IPS-18c (cell line): ENCODE measurements around the gene MXRA8.
"Not testable (repeated sequence)": the region's sequence is repeated elsewhere in the genome, so short reads cannot be mapped to it uniquely, and the experiment has no call there.

Source experiments
- H3K4me3 ChIP-seq: 2 replicates; pipeline ENCODE4 v1.7.0; 2013; ENCODE audit warnings: low read depth, mild to moderate bottlenecking, low read length, moderate library complexity; ENCODE audit not compliant: insufficient read depth
- H3K9me3 ChIP-seq: one replicate; pipeline ENCODE4 v1.6.1; 2013; ENCODE audit warnings: mild to moderate bottlenecking, low read length, moderate library complexity; ENCODE audit not compliant: control insufficient read depth, insufficient read depth

MXRA8 gene, protein sequence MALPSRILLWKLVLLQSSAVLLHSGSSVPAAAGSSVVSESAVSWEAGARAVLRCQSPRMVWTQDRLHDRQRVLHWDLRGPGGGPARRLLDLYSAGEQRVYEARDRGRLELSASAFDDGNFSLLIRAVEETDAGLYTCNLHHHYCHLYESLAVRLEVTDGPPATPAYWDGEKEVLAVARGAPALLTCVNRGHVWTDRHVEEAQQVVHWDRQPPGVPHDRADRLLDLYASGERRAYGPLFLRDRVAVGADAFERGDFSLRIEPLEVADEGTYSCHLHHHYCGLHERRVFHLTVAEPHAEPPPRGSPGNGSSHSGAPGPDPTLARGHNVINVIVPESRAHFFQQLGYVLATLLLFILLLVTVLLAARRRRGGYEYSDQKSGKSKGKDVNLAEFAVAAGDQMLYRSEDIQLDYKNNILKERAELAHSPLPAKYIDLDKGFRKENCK

DNA sequence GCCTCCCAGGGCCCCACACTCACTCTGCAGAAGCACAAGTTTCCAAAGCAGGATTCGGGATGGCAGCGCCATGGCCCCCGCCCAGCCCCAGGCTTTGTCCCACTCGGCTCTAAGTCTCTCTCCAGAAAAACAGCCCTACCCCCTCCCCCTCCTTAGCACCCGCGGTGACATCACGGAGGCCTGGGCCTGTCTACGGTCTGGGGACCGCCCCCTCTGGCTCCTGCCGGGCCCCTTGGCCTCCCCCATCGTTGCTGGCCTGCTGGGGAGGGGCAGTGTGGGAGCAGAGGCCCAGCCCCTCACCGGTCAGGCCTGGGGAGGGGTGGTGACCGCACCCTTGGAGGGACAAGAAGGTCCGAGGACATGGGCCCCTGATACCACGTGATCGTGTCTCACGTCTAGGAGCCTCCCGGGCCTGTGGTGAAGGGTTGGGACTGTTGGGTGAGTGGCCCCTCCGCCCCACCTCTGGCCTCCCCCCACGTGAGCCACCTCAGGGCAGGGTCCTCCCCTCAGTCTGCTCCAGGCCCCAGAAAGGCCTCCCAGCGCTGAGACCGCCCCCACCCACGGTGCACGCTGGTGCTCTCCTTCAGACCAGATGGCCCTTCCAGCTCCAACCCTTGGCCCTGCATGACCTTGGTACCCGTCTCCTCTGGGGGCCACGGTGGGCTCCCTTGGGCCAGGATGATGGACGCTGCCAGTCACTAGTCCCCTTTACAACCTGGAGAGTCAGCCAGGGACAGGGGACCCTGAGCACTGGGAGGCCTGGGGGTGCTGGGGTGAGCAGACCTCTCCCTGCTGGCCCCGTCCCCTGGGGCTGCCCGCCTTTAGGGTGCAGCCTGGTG, at the start of gene MXRA8:
Gene MXRA8, minus strand, starts transcription at position 123 of the 839 bp plus-strand sequence. Its CDS starts 51 bp downstream, at position 72.
- H3K9me3 ChIP-seq: no peaks in the 10 kb centered on the region
- peak within 1 kb of the TSS; percentile 36 for H3K4me3 ChIP-seq

DNA sequence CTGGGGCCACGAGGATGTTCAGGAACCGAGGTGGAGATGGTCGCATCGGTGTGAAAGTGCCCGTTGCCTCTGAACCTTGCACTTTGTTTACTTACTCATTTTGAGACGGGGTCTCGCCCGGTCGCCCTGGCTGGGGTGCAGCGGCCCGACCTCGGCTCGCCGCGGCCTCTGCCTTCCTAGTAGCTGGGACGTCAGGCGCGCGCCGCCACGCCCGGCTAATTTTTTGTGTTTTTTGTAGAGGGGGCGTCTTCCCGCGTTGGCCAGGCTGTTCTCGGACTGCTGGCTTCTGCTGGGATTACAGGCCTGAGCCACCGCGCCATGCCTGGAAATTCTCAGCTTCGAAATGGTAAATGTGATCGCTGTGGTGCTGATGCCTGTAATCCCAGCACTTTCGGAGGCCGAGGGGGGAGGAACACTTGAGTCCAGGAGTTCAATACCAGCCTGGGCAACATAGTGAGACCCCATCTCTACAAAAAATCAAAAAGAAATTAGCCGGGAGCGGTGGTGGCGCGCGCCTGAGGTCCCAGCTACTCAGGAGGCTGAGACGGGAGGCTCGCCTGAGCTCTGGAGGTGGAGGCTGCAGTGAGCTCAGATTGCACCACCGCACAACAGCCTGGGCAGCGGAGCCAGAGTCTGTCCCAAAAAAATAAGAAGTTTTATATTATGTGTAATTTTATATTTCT, 49.4 kb upstream of the MXRA8 start:
- peak overlapping the region; percentile 95 for H3K4me3 ChIP-seq
- peaks cover 4% of the 10 kb centered on the region for H3K9me3 ChIP-seq

DNA sequence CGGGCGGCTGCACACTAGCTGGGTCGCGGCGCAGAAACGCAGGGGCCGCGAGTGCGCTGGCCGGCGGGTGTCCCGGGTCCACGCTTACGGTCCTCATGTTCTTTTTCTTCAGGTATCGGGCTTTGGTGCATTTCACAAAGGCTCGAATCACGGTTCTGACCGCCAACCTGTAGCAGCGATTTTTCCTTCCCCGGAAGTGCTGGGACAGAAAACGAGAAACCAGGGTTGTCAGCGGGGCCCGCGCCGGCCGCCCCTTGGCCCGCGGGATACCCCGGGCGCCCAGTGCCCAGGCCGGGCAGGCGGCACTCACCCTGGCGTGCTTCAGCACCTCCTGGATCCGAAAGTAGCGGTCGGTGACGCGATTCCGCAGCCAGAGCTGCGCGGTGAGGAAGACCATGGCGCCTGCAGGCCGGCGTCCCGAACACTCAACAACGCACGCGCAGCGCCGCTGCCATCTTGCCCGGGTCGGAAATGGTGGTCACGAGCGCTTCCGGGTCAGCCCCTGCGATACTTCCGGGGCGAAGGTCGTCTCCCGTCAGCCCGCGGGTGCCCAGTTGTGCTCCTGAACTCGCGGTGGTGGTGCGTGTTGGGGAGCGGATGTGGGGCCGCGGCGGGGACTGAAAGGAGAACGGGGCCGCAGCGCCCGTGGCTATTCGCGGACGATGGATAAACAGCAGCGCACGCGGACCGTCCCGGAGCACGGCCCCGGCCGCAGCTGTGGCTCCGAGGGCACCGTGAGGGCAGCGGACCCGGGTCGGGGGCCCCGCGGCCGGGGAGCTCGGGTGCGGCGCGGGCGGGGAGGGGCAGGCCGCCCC, 48.7 kb upstream of the MXRA8 start, which contains the start of gene MRPL20:
Gene MRPL20, minus strand, starts transcription at position 473 of the 815 bp plus-strand sequence. Its CDS starts 76 bp downstream, at position 397.
- Histone ChIP-seq H3K9me3 (no peaks in the 10 kb centered on the region), H3K4me3 (peak within 1 kb of the TSS; percentile 95)

DNA sequence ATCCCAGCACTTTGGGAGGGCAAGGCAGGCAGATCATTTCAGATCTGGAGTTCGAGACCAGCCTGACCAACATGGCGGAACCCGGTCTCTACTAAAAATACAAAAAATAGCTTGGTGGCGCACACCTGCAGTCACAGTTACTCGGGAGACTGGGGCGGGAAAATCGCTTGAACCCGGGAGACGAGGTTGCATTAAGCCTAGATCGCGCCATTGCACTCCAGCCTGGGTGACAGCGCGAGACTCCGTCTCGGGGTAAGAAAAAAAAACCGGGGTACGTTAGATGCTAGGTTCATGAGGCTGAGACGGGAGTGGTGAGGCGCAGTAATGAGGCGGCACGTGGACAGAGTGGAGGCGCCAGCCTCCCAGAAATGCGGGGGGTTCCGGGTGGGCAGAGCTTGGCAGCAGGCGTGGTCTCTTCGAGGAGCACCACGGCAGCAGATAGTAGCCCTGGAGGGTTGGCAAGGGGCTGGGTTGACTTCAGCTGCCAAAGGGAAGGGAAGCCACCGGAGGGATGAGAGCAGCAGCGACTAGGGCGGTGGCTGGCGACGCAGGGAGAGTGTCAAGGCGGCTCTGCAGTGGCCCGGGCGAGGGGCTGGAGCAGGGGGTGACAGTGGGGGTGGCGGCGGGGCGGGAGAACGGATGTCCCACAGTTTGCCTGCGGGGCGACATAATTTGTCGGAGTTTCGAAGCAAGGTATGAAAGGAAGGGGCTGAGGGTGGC, 47.9 kb upstream of the MXRA8 start:
- H3K9me3 ChIP-seq: no peaks in the 10 kb centered on the region

DNA sequence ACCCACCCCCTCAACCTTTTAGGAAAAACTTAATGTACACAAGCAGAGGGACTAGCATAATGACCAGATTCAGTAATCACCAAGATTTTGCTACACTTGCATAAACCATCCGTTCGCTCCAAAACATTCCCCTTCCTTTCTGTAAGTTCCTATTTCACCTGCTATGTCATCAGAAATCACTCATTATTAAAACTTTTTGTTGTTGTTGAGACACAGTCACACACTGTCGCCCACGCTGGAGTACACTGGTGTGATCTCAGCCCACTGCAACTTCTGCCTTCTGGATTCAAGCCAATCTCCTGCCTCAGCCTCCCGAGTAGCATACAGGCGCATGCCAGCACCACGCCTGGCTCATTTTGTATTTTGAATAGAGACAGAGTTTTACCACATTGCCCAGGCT, 45.3 kb upstream of the MXRA8 start:
- H3K9me3 ChIP-seq: no peaks in the 10 kb centered on the region
- H3K4me3 ChIP-seq: no peak overlapping the region

More for the DNA sequence above, 47.9 kb upstream of the MXRA8 start:
- H3K4me3 ChIP-seq: peak overlapping the region; percentile 95

DNA sequence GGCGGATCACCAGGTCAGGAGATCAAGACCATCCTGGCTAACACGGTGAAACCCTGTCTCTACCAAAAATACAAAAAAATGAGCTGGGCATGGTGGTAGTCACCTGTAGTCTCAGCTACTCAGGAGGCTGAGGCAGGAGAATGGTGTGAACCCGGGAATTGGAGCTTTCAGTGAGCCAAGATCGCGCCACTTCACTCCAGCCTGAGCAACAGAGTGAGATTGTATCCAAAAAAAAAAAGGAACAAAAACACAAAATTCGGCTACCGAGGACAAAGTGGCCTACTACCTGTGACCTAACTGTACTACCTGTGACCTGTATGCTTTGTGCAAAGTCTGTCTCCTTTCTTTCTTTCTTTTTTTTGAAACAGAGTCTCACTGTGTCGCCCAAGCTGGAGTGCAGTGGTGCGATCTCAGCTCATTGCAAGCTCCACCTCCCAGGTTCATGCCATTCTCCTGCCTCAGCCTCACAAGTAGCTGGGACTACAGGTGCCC, 44.6 kb upstream of the MXRA8 start:
- H3K4me3 ChIP-seq, H3K9me3 ChIP-seq: not testable (repeated sequence)

DNA sequence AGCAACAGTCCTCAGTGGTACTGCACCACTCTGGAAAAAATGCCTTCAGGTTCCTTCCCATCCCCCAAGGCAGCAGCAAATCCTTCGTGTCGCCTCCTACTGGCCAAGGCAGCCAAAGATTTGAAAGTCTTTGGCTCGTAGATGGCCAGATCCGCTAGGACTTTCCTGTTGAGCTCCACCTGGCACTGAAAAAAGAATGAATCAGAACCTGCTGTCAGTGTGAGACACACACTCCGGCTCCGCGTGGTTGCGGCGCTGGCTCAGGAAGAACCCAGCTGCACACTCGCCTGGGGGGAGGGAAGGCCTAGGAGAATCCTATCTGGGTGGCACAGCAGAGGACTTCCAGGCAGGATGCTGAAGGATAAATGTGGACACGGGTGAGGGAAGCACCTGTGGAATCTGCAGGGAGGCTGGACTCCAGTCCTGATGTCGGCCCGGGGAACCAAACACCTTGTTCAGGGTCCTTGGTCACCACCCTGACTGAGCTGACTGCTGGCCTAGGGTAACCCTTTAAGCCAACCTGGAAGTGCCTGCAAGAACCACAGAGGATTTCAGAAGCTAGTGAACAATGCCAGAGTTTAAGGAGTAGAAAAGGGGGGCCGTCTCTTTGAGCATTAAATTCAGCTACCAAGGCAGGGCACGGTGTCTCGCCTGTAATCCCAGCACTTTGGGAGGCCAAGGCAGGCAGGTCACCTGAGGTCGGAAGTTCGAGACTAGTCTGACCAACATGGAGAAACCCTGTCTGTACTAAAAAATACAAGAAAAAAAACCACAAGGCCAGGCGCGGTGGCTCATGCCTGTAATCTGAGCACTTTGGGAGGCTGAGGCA, 43.9 kb upstream of the MXRA8 start:
- Histone ChIP-seq H3K9me3 (no peaks in the 10 kb centered on the region), H3K4me3 (no peak overlapping the region; the same call in 1 of the 2 replicates)

DNA sequence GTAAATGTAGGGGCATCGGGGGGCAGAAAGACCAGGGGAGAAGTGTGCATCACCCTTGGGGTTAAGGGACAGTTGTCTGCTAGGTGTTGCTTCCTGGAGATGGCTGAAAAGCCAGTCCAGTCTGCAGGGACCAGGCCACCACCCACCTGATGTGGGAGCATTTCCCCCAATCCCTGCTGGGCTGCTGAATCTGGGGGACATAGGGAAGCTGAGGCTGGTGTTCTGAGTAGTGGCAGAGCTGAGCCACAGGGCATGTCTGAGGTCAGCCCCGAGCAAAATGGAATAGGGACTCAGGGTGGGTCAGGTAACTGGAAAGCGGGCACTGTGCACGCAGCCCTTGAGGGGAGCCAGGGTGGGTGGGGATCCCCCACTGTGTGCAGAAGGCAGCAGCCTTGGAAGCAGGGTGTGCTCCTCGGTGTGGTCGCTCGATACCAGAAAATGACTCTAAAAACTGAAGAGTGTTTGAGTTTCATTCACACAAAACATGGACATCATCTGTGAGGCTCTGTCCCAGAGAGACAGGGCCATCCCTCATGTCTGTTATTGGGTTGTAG, 43.2 kb upstream of the MXRA8 start:
- no peaks in the 10 kb centered on the region for H3K9me3 ChIP-seq
- no peak overlapping the region for H3K4me3 ChIP-seq

DNA sequence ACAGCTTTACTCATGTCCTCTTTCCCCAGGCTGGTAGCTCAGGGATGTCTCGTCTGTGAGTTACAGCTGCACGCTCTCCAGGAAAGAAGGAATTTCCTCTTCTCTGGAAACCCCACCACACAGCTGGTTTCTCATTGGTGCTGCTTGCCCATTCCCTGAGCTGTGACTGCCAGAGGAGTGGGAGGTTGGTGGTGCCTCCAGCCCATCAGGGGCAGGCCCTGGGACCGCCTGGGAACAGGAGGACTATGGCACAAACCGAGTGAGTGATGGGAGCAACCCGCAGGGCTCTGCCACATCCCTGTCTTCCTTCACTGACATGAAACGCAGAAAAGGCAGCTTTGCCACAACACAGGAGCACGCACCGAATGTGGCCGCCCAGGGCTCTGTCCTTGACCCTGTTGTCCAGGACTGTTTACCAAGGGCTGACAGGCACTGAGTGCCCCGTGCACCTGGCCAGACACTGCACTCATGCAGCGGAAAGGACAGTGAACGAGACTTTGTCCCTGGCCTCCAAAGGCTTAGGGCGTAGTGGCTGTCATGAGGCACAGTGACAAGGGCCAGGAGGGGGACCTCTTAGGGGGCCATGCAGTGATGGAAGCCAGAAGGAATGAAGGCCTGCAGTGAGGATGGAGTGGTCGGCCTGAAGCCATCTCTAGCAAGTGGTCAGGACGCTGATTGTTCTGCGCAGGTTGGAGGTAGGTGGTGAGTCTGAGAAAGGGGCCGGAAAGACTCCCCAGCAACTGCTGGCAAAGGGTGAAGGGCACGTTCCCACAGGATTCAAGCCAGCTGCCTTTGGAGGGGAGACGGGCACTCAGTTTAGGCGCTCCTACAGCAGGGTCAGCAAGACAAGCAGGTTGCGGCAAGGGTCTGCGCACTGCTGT, 42.5 kb upstream of the MXRA8 start:
- peak overlapping the region; percentile 91 for H3K4me3 ChIP-seq
- H3K9me3 ChIP-seq: no peaks in the 10 kb centered on the region

DNA sequence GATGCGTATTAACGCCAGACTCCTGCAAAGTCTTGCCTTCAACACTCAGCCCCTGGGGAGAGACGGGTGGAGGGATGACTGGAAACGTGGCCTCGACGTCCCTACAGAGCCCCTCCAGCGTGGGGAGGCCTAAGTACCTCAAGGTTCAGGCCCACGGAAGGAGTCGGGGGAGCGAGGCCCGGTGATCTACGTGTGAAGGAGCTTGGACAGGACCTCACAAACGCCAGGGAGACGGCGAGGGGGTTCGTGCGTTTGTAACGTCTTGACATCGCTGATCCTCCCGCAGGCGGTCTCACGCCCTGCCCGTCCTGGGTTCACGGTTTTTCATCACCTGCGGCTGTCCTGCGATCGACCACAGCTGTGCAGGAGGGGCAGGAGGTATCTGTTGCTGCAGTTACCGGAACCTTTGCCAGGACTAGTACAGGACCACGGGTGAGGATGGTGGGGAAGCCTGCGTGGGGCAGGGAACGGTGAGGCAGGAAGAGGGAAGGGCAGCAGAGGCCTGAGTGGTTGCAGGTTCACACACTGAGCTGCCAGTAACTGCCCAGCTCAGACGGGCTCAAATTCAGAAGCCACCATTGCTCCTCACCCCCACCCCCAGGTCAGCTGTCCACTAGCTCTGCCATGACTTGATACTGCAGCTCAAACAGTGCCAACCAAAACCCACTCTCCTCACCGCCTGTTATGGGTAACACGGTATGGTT, 41.7 kb upstream of the MXRA8 start:
- H3K4me3 ChIP-seq: peak overlapping the region; percentile 91
- H3K9me3 ChIP-seq: no peaks in the 10 kb centered on the region

DNA sequence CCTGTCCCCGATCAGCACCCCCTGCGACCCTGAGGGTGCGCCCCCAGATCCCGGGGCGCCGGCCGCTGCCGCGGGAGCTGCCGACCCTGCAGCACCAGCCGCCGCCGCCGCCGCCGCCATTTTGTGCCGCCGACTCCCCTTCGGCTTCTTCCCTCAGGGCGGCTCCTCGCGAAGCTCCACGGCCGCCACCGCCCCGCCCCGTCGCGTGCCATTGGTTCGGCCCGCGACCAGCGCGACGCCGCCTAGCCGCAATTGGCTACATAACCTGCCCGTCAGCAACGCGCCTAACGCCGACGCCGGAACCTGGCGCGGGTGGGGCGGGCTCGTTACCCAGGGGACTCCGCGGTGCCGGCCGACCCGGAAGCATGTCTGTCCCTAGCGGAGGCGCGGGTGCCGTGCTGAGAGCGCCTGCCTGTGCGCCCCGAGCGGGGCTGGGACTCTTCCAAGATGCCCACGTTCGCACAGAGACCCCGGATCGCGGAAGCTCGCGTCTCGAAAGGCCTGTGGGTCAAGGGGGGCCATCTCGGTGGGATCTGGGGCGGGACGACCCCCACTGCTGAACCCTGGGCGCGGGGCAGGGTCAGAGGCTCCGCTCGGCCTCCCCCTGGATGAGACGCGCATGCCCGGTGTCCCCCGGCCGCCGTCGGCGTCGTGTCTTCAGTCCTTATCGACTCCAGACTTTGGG, 41.0 kb upstream of the MXRA8 start, which contains the start of gene CCNL2:
Gene CCNL2, minus strand, starts transcription at position 149 of the 685 bp plus-strand sequence. Its CDS starts 29 bp downstream, at position 120.
- Histone ChIP-seq H3K4me3 (peak within 1 kb of the TSS; percentile 93), H3K9me3 (no peaks in the 10 kb centered on the region)

DNA sequence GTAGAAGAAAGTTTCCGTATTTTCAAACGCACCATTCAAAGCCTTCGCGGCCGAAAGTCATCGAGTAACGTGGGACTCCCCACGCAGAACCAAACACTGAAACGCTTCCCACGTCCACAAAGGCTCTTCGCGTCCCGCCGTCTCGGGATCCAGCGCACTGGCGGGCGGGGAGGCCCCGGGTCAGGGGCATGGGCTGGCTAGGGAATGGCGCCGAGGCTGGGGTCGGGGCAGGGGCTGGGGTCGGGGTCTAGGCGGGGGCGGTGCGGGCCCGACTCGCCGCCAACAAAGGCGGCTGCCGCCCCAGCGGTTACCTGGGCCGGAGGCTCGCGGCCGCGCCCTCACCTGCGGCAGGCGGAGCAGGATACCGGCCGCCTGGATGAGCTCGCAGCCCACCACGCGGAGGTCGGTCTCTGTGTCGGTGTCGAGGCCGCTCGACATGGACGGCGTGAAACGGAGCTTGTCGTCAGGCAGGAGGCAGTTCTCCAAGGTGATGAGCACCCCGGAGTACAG, 40.4 kb upstream of the MXRA8 start:
- no peaks in the 10 kb centered on the region for H3K9me3 ChIP-seq
- H3K4me3 ChIP-seq: peak overlapping the region; percentile 93
